Lower lobe of right lung (tissue), 2 donors: ENCODE results near the gene SORCS2. TPM values are rescaled to one million over a fixed set of nuclear protein-coding genes. Genes with fewer than 3 reads are reported as not detected.
A peak's percentile ranks its signal among the peaks of the same experiment; 100 is the strongest.

Source experiments
- ATAC-seq, 2 donors: fragments of 200-7000 bp; cut with Tn5 transposase; one replicate each; pipeline ENCODE4 v1.9.1; 2020 to 2022; ENCODE audit warnings: mild to moderate bottlenecking in 2 of 2, moderate library complexity in 2 of 2
- DNase-seq: peaks from one replicate; pipeline ENCODE4 v3.0.0-alpha.2; 2020
- H3K27ac ChIP-seq: fragments of 200-600 bp; one replicate; pipeline ENCODE4 v1.8.0; 2022
- H3K27me3 ChIP-seq: fragments of 200-600 bp; one replicate; pipeline ENCODE4 v1.8.0; 2022; ENCODE audit warnings: low read depth
- H3K36me3 ChIP-seq: fragments of 200-600 bp; one replicate; pipeline ENCODE4 v1.8.0; 2022; ENCODE audit warnings: mild to moderate bottlenecking
- H3K4me1 ChIP-seq: fragments of 200-600 bp; one replicate; pipeline ENCODE4 v1.8.0; 2022
- H3K4me3 ChIP-seq: fragments of 200-600 bp; one replicate; pipeline ENCODE4 v1.8.0; 2022; ENCODE audit warnings: mild to moderate bottlenecking
- H3K9me3 ChIP-seq: fragments of 200-600 bp; one replicate; pipeline ENCODE4 v1.8.0; 2022
- CTCF ChIP-seq: fragments of 200-600 bp; IDR thresholded peaks from one replicate; pipeline ENCODE4 v1.8.0; 2022; ENCODE audit warnings: antibody characterized with exemption, mild to moderate bottlenecking
- intact Hi-C: fragments of 100-400 bp; cut with DNase I; formaldehyde crosslinking; loops from one replicate; pipeline ENCODE4 v1.11.0; 2022
- total RNA-seq: library from RNA; stranded (reverse); fragmentation: NEBNext Ultra II Directional; extraction: Animal tissue kit (Norgen Biotek cat#: 25700); gene quantifications from one replicate; pipeline ENCODE4 v1.2.1, GENCODE V29; 2021
- donor health status: DM: no; HTN: yes; CAD: no; lungs with severe emphysema.

SORCS2 gene
- total RNA-seq, 1 donor from 2014 or later = 5.8 TPM

DNA sequence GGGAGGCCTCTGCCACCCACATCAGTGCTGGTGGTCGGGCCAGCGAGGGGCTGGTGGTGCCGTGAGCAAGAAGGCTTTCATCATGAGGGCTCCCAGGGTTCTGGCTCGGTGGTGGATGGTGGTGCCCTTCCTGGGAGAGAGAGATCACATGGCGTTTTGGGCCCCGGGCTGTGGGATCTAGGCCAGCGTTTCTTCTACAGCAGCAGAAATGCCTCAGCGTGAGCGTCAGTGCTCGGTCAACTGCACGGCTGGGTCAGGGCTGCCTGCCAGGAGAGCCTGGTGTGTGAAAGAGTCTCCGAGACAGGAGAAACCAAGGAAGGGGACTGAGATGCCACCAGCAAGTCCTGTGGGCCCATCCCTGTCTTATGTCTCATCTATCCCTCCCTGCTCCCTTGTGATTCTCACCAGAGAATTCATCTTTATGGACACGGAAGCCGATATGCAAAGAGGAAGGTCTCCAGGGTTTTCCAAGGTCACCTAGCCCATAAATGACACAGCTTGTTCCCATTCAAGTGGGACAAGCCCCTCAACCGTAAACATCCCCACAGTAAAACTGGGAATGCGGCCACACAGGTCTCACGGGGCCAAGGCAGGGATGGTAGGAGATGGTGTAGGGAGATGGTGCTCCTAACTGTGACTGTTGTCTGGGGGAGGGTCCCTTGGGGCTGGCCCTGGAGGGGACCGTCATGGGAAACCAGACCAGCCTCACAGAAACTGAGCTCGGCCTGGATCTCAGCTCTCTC is 99.2 kb downstream of the SORCS2 start:
- no peak for TF ChIP-seq CTCF
- intact Hi-C loops = no loop called here
- ATAC-seq (no peak), DNase-seq (no peak)
- Histone ChIP-seq H3K27ac (no peak overlapping the region), H3K36me3 (no peaks in the 10 kb centered on the region), H3K9me3 (no peaks in the 10 kb centered on the region), H3K4me1 (peaks cover 7% of the 10 kb centered on the region), H3K27me3 (no peaks in the 10 kb centered on the region), H3K4me3 (no peak overlapping the region)

DNA sequence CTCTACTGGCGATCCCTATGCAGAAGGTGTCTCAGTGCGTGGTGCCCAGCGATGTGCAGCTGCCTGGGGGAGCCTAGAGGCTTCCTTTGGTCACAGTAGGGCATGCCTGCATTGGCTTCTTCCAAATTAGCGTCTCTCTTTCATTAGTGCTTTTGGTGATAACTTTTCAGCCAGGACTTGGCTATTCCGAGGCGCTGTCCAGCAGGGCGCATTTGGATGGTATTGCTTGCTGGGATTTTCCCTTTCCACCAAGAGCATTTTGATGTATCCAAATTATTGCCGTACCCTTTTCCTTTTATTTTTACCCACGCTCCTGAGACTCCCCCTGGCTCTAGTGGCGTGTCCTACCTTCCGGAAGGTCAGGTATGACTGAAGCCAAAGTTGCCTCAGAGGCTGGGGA is 101.4 kb downstream of the SORCS2 start:
- H3K9me3 ChIP-seq = no peaks in the 10 kb centered on the region
- peaks cover 4% of the 10 kb centered on the region for H3K27me3 ChIP-seq
- DNase-seq (no peak), ATAC-seq (no peak)
- H3K4me3 ChIP-seq = no peak overlapping the region
- no peak for TF ChIP-seq CTCF
- H3K36me3 ChIP-seq = no peaks in the 10 kb centered on the region
- intact Hi-C loops = no loop called here
- peaks cover 7% of the 10 kb centered on the region for H3K4me1 ChIP-seq
- no peak overlapping the region for H3K27ac ChIP-seq

GRCh38 chr4:7294176-7294756 is 101.9 kb downstream of the SORCS2 start:
- peaks cover 7% of the 10 kb centered on the region for H3K4me1 ChIP-seq
- no peak for ATAC-seq
- H3K27me3 ChIP-seq = peaks cover 4% of the 10 kb centered on the region
- DNase-seq = no peak
- intact Hi-C loops = no loop called here
- no peak overlapping the region for H3K4me3 ChIP-seq
- H3K36me3 ChIP-seq = no peaks in the 10 kb centered on the region
- H3K9me3 ChIP-seq = no peaks in the 10 kb centered on the region
- no peak for TF ChIP-seq CTCF
- H3K27ac ChIP-seq = no peak overlapping the region

DNA sequence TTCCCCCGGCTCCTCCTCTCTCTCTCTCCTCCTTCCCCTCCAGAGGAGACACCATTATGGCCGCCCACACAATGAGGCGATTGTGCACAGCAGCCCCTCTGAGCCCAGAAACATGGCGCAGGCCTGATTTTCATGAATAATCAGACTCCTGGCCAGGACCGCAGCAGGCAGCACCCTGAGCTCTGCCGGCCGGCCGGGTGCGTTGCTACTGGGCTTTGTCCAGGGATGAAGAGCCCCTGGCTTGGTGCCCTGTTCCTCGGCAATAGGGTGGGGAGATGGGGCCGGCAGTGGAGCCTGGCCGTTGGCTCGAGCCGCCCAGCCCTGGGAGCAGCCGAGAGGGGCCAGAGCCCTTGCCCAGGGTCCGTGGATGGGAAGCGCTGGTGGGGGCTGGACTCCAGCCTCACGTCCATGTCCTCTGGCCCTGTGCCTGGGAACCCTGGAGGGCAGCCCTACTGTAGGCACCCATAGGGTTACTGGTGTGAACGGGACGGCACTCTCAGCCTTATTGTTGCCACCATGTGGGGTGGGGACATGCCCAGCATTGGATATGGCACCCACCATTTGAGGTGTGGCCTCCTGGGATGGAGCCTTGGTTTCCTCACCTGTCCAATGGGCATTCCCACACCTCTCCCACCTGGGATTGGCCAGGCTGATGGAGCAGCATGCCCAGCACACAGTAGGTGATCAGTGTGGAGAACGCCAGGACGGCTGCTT is 103.0 kb downstream of the SORCS2 start:
- peak; percentile 63 for DNase-seq
- Histone ChIP-seq H3K4me1 (peaks cover 7% of the 10 kb centered on the region), H3K36me3 (no peaks in the 10 kb centered on the region), H3K9me3 (no peaks in the 10 kb centered on the region), H3K4me3 (no peak overlapping the region), H3K27me3 (peaks cover 4% of the 10 kb centered on the region), H3K27ac (no peak overlapping the region)
- no peak for TF ChIP-seq CTCF
- ATAC-seq = peak; percentile 55 to 73
- intact Hi-C loops = no loop called here

DNA sequence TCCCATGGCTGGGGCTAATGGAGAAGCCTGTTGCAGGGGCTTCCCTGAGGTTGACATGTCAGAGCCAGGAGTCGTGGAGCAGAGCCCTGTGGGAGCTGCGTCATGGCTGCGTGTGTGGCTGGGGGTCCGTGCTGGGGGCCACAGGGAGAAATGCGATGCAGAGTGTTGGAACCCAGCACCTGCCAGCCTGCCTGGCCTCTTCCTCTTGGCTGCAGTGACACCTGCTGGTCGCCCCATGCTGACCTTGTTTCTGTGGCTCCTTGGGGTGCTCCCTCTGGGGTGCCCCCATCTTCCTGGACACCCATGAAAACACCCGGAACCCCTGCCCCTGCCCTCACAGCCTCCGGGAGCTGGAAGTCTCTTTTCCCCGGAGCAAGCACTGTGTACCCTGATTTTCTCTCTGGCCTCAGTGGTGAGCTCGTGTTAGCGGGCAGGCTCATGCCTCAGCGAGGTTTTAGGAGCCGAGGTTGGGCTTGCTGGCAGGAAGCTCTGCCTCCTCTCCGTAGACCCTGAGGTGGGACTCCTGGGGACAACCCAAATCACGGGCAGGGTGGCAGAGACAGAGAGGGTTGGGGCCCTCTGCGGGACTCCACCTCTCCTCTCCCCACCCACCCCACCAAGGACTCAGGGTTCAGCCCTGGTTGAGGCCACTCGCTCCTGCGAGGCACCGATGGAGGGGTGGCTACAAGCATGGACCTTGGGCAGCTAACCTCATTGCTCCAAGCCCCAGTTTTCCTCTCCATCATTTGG is 103.7 kb downstream of the SORCS2 start:
- H3K27me3 ChIP-seq = peaks cover 4% of the 10 kb centered on the region
- no peak for DNase-seq
- no peaks in the 10 kb centered on the region for H3K9me3 ChIP-seq
- intact Hi-C loops = no loop called here
- H3K27ac ChIP-seq = no peak overlapping the region
- H3K36me3 ChIP-seq = no peaks in the 10 kb centered on the region
- peaks cover 7% of the 10 kb centered on the region for H3K4me1 ChIP-seq
- peak; percentile 47 for TF ChIP-seq CTCF
- peak; percentile 54 to 79 for ATAC-seq
- H3K4me3 ChIP-seq = no peak overlapping the region
